Measurements from ENCODE around the gene KCP. TPM values are rescaled to one million over a fixed set of nuclear protein-coding genes. Genes with fewer than 3 reads are reported as not detected.

KCP gene
- total RNA-seq, 2 experiments from 2014 or later, result 1.4 to 2.3 TPM

- Histone ChIP-seq H3K9me2 (ENCODE audit: insufficient read depth, low read length) (no peaks in the 10 kb centered on the region), H2AFZ (ENCODE audit: low read length) (no peak overlapping the region), H3K27ac (ENCODE audit: low read depth, low read length, poor library complexity, severe bottlenecking) (no peak overlapping the region), H4K20me1 (ENCODE audit: insufficient read depth, low read length) (no peaks in the 10 kb centered on the region), H3K36me3 (ENCODE audit: insufficient read depth, low read length) (no peaks in the 10 kb centered on the region), H3K4me1 (ENCODE audit: insufficient read depth, low read length, poor library complexity, severe bottlenecking) (peaks cover 11% of the 10 kb centered on the region), H3K79me2 (ENCODE audit: insufficient read depth, low read depth, low read length) (no peaks in the 10 kb centered on the region), H3K4me2 (ENCODE audit: low read length) (peak overlapping the region; percentile 42), H3K4me3 (ENCODE audit: low read depth, low read length, poor library complexity, severe bottlenecking) (no peak overlapping the region), H3K9me3 (ENCODE audit: low read length) (no peaks in the 10 kb centered on the region)
- ChIA-PET POLR2A (interaction anchor here (1.3 kb wide), 1 partner anchor 14 kb away, joined by 6 read pairs; no protein-coding TSS in a partner anchor), CTCF (ENCODE audit: unreplicated experiment) (no interaction called here)
- intact Hi-C loops (cut with micrococcal nuclease; ENCODE audit: unreplicated experiment), result no loop called here
- DNase-seq (ENCODE audit: low spot score), result peak; percentile 34
- TF ChIP-seq EZH2phosphoT487 (IDR thresholded peaks at IDR 0.05; ENCODE audit: borderline replicate concordance, low read depth, low read length), result no peak
- TF ChIP-seq, protein P1, sequence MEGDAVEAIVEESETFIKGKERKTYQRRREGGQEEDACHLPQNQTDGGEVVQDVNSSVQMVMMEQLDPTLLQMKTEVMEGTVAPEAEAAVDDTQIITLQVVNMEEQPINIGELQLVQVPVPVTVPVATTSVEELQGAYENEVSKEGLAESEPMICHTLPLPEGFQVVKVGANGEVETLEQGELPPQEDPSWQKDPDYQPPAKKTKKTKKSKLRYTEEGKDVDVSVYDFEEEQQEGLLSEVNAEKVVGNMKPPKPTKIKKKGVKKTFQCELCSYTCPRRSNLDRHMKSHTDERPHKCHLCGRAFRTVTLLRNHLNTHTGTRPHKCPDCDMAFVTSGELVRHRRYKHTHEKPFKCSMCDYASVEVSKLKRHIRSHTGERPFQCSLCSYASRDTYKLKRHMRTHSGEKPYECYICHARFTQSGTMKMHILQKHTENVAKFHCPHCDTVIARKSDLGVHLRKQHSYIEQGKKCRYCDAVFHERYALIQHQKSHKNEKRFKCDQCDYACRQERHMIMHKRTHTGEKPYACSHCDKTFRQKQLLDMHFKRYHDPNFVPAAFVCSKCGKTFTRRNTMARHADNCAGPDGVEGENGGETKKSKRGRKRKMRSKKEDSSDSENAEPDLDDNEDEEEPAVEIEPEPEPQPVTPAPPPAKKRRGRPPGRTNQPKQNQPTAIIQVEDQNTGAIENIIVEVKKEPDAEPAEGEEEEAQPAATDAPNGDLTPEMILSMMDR (conservative IDR thresholded peaks at IDR 0.05; ENCODE audit: low read length), result no peak
- BruUV-seq (replicated peaks), result no TSS peak
Observed at GRCh38 chr7:128919241-128919640, 8.7 kb upstream of the KCP start.

GRCh38 chr7:128918016-128918665 lies 7.6 kb upstream of the KCP start:
- intact Hi-C loops (cut with micrococcal nuclease; ENCODE audit: unreplicated experiment), result no loop called here
- no TSS peak for BruUV-seq (replicated peaks)
- Histone ChIP-seq H3K4me3 (ENCODE audit: low read depth, low read length, poor library complexity, severe bottlenecking) (no peak overlapping the region), H3K36me3 (ENCODE audit: insufficient read depth, low read length) (no peaks in the 10 kb centered on the region), H3K4me1 (ENCODE audit: insufficient read depth, low read length, poor library complexity, severe bottlenecking) (peaks cover 11% of the 10 kb centered on the region), H3K4me2 (ENCODE audit: low read length) (no peak overlapping the region), H3K79me2 (ENCODE audit: insufficient read depth, low read depth, low read length) (no peaks in the 10 kb centered on the region), H2AFZ (ENCODE audit: low read length) (no peak overlapping the region), H3K27ac (ENCODE audit: low read depth, low read length, poor library complexity, severe bottlenecking) (no peak overlapping the region), H4K20me1 (ENCODE audit: insufficient read depth, low read length) (no peaks in the 10 kb centered on the region), H3K9me2 (ENCODE audit: insufficient read depth, low read length) (no peaks in the 10 kb centered on the region), H3K9me3 (ENCODE audit: low read length) (no peaks in the 10 kb centered on the region)
- POLR2A ChIA-PET, result no interaction called here
- no peak for DNase-seq (ENCODE audit: low spot score)
- CTCF ChIA-PET (ENCODE audit: unreplicated experiment), result no interaction called here
- no peak for TF ChIP-seq EZH2phosphoT487 (IDR thresholded peaks at IDR 0.05; ENCODE audit: borderline replicate concordance, low read depth, low read length)
- TF ChIP-seq, protein P1 (conservative IDR thresholded peaks at IDR 0.05; ENCODE audit: low read length), result no peak

DNA sequence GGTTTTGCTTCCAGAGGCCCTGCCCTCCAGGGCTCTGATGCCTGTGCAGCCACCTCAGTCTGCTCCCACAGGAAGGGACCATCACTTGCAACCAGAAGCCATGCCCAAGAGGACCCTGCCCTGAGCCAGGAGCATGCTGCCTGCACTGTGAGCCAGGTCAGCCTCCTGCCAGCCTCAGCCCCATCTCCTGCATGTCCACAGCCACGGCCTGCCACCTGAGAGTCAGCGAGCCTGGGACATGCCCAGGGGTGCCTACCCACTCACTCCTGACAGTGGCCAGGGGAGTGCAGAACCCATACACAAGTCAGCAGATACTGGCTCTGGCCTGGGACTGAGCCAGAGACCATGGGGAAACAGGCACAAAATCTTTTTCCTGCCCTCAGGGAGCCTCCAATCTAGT lies 6.6 kb upstream of the KCP start:
- DNase-seq (ENCODE audit: low spot score), result no peak
- H3K9me2 ChIP-seq (ENCODE audit: insufficient read depth, low read length), result no peaks in the 10 kb centered on the region
- no peak overlapping the region for H3K4me3 ChIP-seq (ENCODE audit: low read depth, low read length, poor library complexity, severe bottlenecking)
- H3K36me3 ChIP-seq (ENCODE audit: insufficient read depth, low read length), result no peaks in the 10 kb centered on the region
- H3K9me3 ChIP-seq (ENCODE audit: low read length), result no peaks in the 10 kb centered on the region
- TF ChIP-seq, protein P1 (conservative IDR thresholded peaks at IDR 0.05; ENCODE audit: low read length), result no peak
- TF ChIP-seq EZH2phosphoT487 (IDR thresholded peaks at IDR 0.05; ENCODE audit: borderline replicate concordance, low read depth, low read length), result no peak
- no peak overlapping the region for H3K27ac ChIP-seq (ENCODE audit: low read depth, low read length, poor library complexity, severe bottlenecking)
- H3K4me2 ChIP-seq (ENCODE audit: low read length), result no peak overlapping the region
- POLR2A ChIA-PET, result interaction anchor here (0.7 kb wide), 1 partner anchor 66 kb away, joined by 3 read pairs; no protein-coding TSS in a partner anchor
- CTCF ChIA-PET (ENCODE audit: unreplicated experiment), result no interaction called here
- H4K20me1 ChIP-seq (ENCODE audit: insufficient read depth, low read length), result no peaks in the 10 kb centered on the region
- no TSS peak for BruUV-seq (replicated peaks)
- intact Hi-C loops (cut with micrococcal nuclease; ENCODE audit: unreplicated experiment), result no loop called here
- peaks cover 11% of the 10 kb centered on the region for H3K4me1 ChIP-seq (ENCODE audit: insufficient read depth, low read length, poor library complexity, severe bottlenecking)
- no peak overlapping the region for H2AFZ ChIP-seq (ENCODE audit: low read length)
- H3K79me2 ChIP-seq (ENCODE audit: insufficient read depth, low read depth, low read length), result no peaks in the 10 kb centered on the region
